KMS-11 (cell line): ENCODE data around the gene NOS3.

Experiments
- H2AFZ ChIP-seq: fragments of 200-600 bp; sonication (generic); 2 replicates; pipeline ENCODE4 v1.6.1; 2016; ENCODE audit warnings: antibody characterized with exemption, mixed run types, low read depth
- H3K27ac ChIP-seq: fragments of 200-600 bp; sonication (generic); 2 replicates; pipeline ENCODE4 v1.6.1; 2016; ENCODE audit warnings: mild to moderate bottlenecking, mixed run types
- H3K27me3 ChIP-seq: fragments of 200-600 bp; sonication (generic); 2 replicates; pipeline ENCODE4 v1.6.1; 2017; ENCODE audit warnings: mild to moderate bottlenecking, low read depth, mixed run types, moderate library complexity; ENCODE audit not compliant: insufficient read depth
- H3K36me3 ChIP-seq: fragments of 200-600 bp; sonication (generic); 2 replicates; pipeline ENCODE4 v1.6.1; 2017; ENCODE audit warnings: mild to moderate bottlenecking, mixed run types; ENCODE audit not compliant: insufficient read depth
- H3K4me1 ChIP-seq: fragments of 200-600 bp; sonication (generic); 2 replicates; pipeline ENCODE4 v1.6.1; 2016; ENCODE audit warnings: mild to moderate bottlenecking, low read depth, mixed run types; ENCODE audit not compliant: poor library complexity, severe bottlenecking
- H3K4me2 ChIP-seq: fragments of 200-600 bp; sonication (generic); 2 replicates; pipeline ENCODE4 v1.7.0; 2016; ENCODE audit warnings: mild to moderate bottlenecking, mixed run types
- H3K4me3 ChIP-seq: fragments of 200-600 bp; sonication (generic); IDR thresholded peaks from 2 replicates; pipeline ENCODE4 v1.6.1; 2017; ENCODE audit warnings: low read depth, low read length, mixed read lengths; ENCODE audit not compliant: insufficient read depth
- H3K79me2 ChIP-seq: fragments of 200-600 bp; sonication (generic); 2 replicates; pipeline ENCODE4 v1.6.1; 2016; ENCODE audit warnings: low read depth, mixed run types; ENCODE audit not compliant: insufficient read depth
- H3K9ac ChIP-seq: fragments of 200-600 bp; sonication (generic); 2 replicates; pipeline ENCODE4 v1.6.1; 2016; ENCODE audit warnings: mild to moderate bottlenecking, mixed run types
- H4K20me1 ChIP-seq: fragments of 200-600 bp; sonication (generic); 2 replicates; pipeline ENCODE4 v1.6.1; 2016; ENCODE audit warnings: mild to moderate bottlenecking, mixed run types; ENCODE audit not compliant: insufficient read depth
- CTCF ChIP-seq: fragments of 200-600 bp; sonication (generic); conservative IDR thresholded peaks from 2 replicates; pipeline ENCODE4 v1.6.1; 2017; ENCODE audit warnings: low read depth, mild to moderate bottlenecking, antibody characterized with exemption, low read length, moderate library complexity, mixed read lengths

NOS3 gene

GRCh38 chr7:151062111-151062398 is 71.2 kb downstream of the NOS3 start:
- H4K20me1 ChIP-seq, result no peaks in the 10 kb centered on the region
- no peaks in the 10 kb centered on the region for H3K27me3 ChIP-seq
- no peak for TF ChIP-seq CTCF
- no peak overlapping the region for H3K4me2 ChIP-seq
- peaks cover 11% of the 10 kb centered on the region for H3K4me1 ChIP-seq
- no peak overlapping the region for H3K9ac ChIP-seq
- peaks cover 22% of the 10 kb centered on the region; the same call in 1 of the 2 replicates for H3K79me2 ChIP-seq
- no peaks in the 10 kb centered on the region; the same call in 1 of the 2 replicates for H3K36me3 ChIP-seq
- no peak overlapping the region for H3K4me3 ChIP-seq
- no peak overlapping the region for H2AFZ ChIP-seq
- H3K27ac ChIP-seq, result no peak overlapping the region

- Histone ChIP-seq H3K36me3 (no peaks in the 10 kb centered on the region; the same call in 1 of the 2 replicates), H3K27ac (no peak overlapping the region), H4K20me1 (no peaks in the 10 kb centered on the region), H3K27me3 (no peaks in the 10 kb centered on the region), H2AFZ (no peak overlapping the region), H3K4me1 (peaks cover 11% of the 10 kb centered on the region), H3K4me2 (no peak overlapping the region), H3K9ac (no peak overlapping the region), H3K4me3 (no peak overlapping the region), H3K79me2 (peaks cover 22% of the 10 kb centered on the region; the same call in 1 of the 2 replicates)
- no peak for TF ChIP-seq CTCF
Observed at GRCh38 chr7:151062399-151063211, 71.8 kb downstream of the NOS3 start.

- no peaks in the 10 kb centered on the region; the same call in 1 of the 2 replicates for H3K36me3 ChIP-seq
- no peak for TF ChIP-seq CTCF
- H3K27me3 ChIP-seq, result no peaks in the 10 kb centered on the region
- no peaks in the 10 kb centered on the region for H4K20me1 ChIP-seq
- H3K79me2 ChIP-seq, result peaks cover 22% of the 10 kb centered on the region; the same call in 1 of the 2 replicates
- H3K27ac ChIP-seq, result no peak overlapping the region
- H3K4me2 ChIP-seq, result no peak overlapping the region
- H3K9ac ChIP-seq, result no peak overlapping the region
- no peak overlapping the region for H3K4me3 ChIP-seq
- no peak overlapping the region for H2AFZ ChIP-seq
- peaks cover 11% of the 10 kb centered on the region for H3K4me1 ChIP-seq
Observed at GRCh38 chr7:151063212-151063561, 72.4 kb downstream of the NOS3 start.
